ENCODE data around the gene KCNH2. TPM values are rescaled to one million over a fixed set of nuclear protein-coding genes. Genes with fewer than 3 reads are reported as not detected.

Gene KCNH2
- total and polyA plus RNA-seq, 2 of the 13 experiments (the other 11 are each of a cell fraction or from before 2014, with no cell fraction given), result 0.09 to 0.11 TPM

DNA sequence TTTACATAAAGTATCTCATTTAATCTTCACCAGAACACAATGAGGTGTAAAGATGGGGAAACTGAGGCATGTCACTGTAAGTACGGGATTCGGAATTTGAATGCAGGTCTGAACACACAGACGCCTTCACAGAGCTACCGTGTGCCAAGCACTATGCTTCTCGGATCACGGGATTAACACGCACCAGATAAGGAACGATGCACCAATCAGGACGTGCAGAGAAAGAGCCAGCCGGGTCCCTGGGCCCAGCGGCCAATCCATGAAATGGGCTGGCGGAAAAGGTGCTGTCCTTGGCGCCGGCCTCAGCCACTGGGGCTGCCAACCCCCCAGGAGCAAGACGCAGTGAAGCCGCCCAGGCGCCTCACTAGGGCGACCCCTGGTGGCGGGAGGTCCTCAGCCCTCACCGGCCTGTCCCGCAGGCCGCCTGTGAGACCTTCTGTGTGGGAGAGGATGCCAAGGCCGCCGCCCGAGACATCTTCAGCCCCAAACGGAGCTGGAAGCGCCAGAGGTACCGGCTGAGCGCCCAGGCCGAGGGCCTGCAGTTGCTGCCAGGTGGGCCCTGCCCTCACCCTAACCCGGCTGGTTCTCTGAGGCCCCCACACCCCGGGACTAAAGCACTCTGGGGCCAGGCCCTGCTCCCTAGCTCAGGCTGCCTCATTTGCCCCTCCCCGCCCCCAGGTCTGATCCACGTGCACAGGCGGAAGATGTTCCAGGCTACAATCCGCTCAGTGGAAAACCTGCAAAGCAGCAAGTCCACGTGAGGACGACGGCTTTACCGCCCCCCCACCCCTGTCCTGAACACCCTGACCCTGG lies 30.6 kb upstream of the KCNH2 start (continued):
- TF ChIP-seq CBX5 (CRISPR knock-in tag; IDR thresholded peaks at IDR 0.05; ENCODE audit: borderline replicate concordance), result peak; percentile 84; the same call in 1 of the 2 replicates
- TF ChIP-seq SETDB1 (CRISPR knock-in tag; IDR thresholded peaks at IDR 0.05; ENCODE audit: borderline replicate concordance), result no peak
- TF ChIP-seq FOXA3 (CRISPR knock-in tag; IDR thresholded peaks at IDR 0.05), result peak; percentile 51
- no peak for TF ChIP-seq TCF7L2 (IDR thresholded peaks at IDR 0.05; ENCODE audit: low read depth, low read length)
- TF ChIP-seq, protein P1, sequence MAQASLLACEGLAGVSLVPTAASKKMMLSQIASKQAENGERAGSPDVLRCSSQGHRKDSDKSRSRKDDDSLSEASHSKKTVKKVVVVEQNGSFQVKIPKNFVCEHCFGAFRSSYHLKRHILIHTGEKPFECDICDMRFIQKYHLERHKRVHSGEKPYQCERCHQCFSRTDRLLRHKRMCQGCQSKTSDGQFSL (CRISPR knock-in tag; IDR thresholded peaks at IDR 0.05), result 0 out of 2 replicates have a peak, but pooled peaks have one; percentile 37
- TF ChIP-seq FOXP1 (IDR thresholded peaks at IDR 0.05), result no peak
- TF ChIP-seq FOXP1 (CRISPR knock-in tag; IDR thresholded peaks at IDR 0.05), result no peak
- no peak for TF ChIP-seq ZNF546 (CRISPR knock-in tag; conservative IDR thresholded peaks at IDR 0.05)
- TF ChIP-seq CBX2 (IDR thresholded peaks at IDR 0.05; ENCODE audit: low read depth, low read length), result no peak
- TF ChIP-seq CBX2 (CRISPR knock-in tag; IDR thresholded peaks at IDR 0.05; ENCODE audit: low read depth), result no peak
- no peak for TF ChIP-seq ZNF572 (CRISPR knock-in tag; IDR thresholded peaks at IDR 0.05)
- TF ChIP-seq, protein P2, sequence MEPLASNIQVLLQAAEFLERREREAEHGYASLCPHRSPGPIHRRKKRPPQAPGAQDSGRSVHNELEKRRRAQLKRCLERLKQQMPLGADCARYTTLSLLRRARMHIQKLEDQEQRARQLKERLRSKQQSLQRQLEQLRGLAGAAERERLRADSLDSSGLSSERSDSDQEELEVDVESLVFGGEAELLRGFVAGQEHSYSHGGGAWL (CRISPR knock-in tag; IDR thresholded peaks at IDR 0.05), result peak; percentile 75; the same call in 1 of the 2 replicates
- TF ChIP-seq ZNF878 (CRISPR knock-in tag; IDR thresholded peaks at IDR 0.05), result no peak
- TF ChIP-seq, protein P3, sequence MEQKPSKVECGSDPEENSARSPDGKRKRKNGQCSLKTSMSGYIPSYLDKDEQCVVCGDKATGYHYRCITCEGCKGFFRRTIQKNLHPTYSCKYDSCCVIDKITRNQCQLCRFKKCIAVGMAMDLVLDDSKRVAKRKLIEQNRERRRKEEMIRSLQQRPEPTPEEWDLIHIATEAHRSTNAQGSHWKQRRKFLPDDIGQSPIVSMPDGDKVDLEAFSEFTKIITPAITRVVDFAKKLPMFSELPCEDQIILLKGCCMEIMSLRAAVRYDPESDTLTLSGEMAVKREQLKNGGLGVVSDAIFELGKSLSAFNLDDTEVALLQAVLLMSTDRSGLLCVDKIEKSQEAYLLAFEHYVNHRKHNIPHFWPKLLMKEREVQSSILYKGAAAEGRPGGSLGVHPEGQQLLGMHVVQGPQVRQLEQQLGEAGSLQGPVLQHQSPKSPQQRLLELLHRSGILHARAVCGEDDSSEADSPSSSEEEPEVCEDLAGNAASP (CRISPR knock-in tag; IDR thresholded peaks at IDR 0.05; ENCODE audit: borderline replicate concordance), result 0 out of 2 replicates have a peak, but pooled peaks have one; percentile 44
- TF ChIP-seq ZIK1 (CRISPR knock-in tag; IDR thresholded peaks at IDR 0.05; ENCODE audit: borderline replicate concordance, low read depth), result no peak
- 0 out of 2 replicates have a peak, but pooled peaks have one; percentile 36 for TF ChIP-seq BORCS8-MEF2B (CRISPR knock-in tag; IDR thresholded peaks at IDR 0.05)
- TF ChIP-seq ZNF143 (CRISPR knock-in tag; IDR thresholded peaks at IDR 0.05), result no peak
- TF ChIP-seq RFX1 (IDR thresholded peaks at IDR 0.05), result no peak
- TF ChIP-seq ZFYVE20 (CRISPR knock-in tag; IDR thresholded peaks at IDR 0.05; ENCODE audit: borderline replicate concordance, low read depth), result no peak
- TF ChIP-seq, protein P4, sequence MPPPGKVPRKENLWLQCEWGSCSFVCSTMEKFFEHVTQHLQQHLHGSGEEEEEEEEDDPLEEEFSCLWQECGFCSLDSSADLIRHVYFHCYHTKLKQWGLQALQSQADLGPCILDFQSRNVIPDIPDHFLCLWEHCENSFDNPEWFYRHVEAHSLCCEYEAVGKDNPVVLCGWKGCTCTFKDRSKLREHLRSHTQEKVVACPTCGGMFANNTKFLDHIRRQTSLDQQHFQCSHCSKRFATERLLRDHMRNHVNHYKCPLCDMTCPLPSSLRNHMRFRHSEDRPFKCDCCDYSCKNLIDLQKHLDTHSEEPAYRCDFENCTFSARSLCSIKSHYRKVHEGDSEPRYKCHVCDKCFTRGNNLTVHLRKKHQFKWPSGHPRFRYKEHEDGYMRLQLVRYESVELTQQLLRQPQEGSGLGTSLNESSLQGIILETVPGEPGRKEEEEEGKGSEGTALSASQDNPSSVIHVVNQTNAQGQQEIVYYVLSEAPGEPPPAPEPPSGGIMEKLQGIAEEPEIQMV (CRISPR knock-in tag; IDR thresholded peaks at IDR 0.05; ENCODE audit: low read depth), result 0 out of 2 replicates have a peak, but pooled peaks have one; percentile 32
- no peak for TF ChIP-seq ZNF329 (CRISPR knock-in tag; IDR thresholded peaks at IDR 0.05; ENCODE audit: low read depth)
- TF ChIP-seq NBN (conservative IDR thresholded peaks at IDR 0.05), result no peak
- TF ChIP-seq HOXA5 (CRISPR knock-in tag; IDR thresholded peaks at IDR 0.05), result no peak
- TF ChIP-seq GFI1 (CRISPR knock-in tag; IDR thresholded peaks at IDR 0.05; ENCODE audit: borderline replicate concordance), result peak; percentile 55; the same call in 1 of the 2 replicates
- TF ChIP-seq ZNF724P (CRISPR knock-in tag; IDR thresholded peaks at IDR 0.05; ENCODE audit: borderline replicate concordance), result no peak
- TF ChIP-seq ZSCAN20 (CRISPR knock-in tag; IDR thresholded peaks at IDR 0.05; ENCODE audit: borderline replicate concordance), result no peak
- TF ChIP-seq KMT2A (CRISPR knock-in tag; IDR thresholded peaks at IDR 0.05), result peak; percentile 79
- peak; percentile 86 for TF ChIP-seq ZFX (CRISPR knock-in tag; IDR thresholded peaks at IDR 0.05; ENCODE audit: low read depth)
- TF ChIP-seq MATR3 (CRISPR knock-in tag; IDR thresholded peaks at IDR 0.05), result no peak
- TF ChIP-seq POLR2A (IDR thresholded peaks at IDR 0.05; ENCODE audit: insufficient read depth in 1 of 2, low read depth in 2 of 2, low read length in 2 of 2), result no peak

Data from HepG2 (cell line).